ENCODE measurements around the gene SP1.
"Not testable (repeated sequence)": the region's sequence is repeated elsewhere in the genome, so short reads cannot be mapped to it uniquely, and the experiment has no call there.

SP1 gene

DNA sequence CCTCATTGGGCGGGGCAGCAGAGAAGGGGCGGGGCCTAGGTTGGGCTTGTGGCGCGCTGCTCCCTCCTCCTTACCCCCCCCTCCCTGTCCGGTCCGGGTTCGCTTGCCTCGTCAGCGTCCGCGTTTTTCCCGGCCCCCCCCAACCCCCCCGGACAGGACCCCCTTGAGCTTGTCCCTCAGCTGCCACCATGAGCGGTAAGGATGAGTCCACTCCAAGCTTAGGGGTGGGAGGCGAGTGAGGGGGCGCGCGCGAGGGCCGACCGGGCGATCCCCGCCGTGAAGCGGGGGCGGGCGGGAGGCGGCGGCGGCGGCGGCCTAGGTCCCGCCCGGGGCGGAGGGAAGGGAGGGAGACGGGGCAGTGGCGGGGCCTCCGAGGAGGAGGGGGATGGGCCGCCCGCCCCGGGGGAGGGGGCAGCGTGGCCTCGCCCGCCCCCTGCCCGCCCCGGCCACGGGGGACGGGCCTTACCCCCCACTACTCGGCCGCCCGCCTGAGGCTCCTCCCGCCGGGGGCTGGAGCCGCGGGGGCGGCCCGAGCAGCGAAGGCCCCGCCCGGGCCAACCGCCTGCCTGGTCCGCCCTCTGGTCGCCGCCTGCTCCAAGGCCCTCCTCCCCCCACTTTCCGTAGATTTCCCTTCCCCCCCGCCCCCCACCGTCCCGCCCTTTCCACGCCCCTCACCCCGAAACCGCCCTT lies at the start of gene SP1:
Gene SP1, plus strand, starts transcription at position 73 of the 690 bp plus-strand sequence. Its CDS starts 116 bp downstream, at position 189.
- DNase-seq, result peak; percentile 91

GRCh38 chr12:53330671-53331070 lies 49.3 kb upstream of the SP1 start:
- DNase-seq, result no peak

DNA sequence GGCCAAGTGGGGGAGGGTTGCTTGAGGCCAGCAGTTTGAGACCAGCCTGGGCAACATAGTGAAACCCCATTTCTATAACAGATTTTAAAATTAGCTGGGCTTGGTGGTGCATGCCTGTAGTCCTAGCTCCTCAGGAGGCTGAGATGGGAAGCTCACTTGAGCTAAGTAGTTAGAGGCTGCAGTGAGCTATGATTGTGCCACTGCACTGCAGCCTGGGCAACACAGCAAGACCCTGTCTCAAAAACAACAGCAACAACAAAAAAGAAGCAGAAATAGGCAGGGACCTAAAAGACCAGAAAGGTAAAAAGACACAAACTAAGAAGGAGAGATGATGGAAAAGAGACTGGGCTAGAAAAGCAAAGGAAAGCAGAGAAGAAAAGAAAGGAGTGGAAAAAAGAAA lies 47.6 kb upstream of the SP1 start:
- not testable (repeated sequence) for DNase-seq

DNA sequence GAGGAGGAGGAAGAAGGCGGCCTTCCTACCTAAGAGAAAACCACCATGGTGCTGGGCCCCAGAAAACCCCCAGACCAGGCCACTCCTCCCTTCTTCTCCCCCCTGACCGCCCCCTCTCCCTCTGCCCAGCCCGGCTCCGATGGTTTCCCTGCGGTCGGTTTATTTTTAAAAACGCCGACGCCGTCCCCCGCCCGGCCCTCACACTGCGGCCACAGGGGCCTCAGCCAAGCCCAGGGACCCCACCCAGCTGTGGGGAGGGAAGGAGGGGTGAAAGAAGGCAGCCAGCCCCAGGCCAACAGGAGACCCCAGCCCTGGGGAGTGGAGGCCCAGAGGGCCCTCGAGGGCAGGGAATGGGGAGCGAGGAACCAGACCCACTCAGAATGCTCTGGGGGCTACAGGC lies 47.2 kb upstream of the SP1 start:
- no peak for DNase-seq

GRCh38 chr12:53333289-53333688 lies 46.7 kb upstream of the SP1 start:
- no peak for DNase-seq

GRCh38 chr12:53333845-53334244 lies 46.1 kb upstream of the SP1 start:
- no peak for DNase-seq

DNA sequence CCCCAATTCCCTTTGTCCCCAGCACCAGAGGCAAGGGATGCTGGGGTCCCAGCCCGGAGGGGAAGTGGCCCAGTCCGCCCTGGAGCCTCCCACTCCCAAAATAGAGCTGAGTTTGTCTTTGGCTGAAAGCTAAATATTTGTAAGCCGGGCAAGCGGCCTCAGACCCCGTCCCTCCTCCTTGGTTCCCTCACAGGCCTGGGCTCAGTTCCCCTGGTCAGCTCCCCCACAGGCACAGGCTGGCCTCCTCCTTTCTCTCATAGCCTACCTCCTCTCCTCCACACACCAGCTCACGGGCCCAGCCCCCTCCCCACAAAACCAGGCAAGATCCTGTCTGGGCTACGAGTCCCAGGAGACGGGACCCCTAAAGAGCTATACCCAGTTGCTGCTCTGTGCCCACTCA lies 45.2 kb upstream of the SP1 start:
- no peak for DNase-seq

DNA sequence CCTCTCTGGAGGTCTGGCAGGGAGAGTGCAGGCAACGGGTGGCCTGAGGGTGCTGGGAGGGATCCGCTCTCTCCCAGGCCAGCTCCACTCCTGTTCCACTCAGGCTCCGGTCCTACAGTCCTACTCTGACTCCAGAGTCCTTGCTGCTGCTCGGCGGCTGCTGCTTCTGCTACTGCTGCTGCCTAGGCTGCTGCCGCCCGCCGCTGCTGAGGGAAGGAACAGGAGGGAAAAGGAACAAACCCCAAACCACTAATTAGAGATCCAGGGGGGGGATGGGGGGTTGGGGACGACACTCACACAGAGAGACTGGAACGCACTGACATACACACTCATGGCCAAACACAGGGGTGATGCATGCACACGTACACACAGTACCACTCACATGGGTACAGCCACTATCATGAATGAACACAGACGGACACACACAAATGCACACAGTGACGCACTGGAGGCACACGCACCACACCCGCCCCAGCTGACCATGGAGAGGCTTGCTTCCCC lies 43.7 kb upstream of the SP1 start, which contains the start of gene SP7:
Gene SP7, minus strand, starts transcription at position 174 of the 501 bp plus-strand sequence. CDS start 708 bp downstream, outside the sequence.
- no peak for DNase-seq

- DNase-seq, result peak; percentile 26
These were observed 42.0 kb upstream of the SP1 start for GRCh38 chr12:53338017-53338416.

DNA sequence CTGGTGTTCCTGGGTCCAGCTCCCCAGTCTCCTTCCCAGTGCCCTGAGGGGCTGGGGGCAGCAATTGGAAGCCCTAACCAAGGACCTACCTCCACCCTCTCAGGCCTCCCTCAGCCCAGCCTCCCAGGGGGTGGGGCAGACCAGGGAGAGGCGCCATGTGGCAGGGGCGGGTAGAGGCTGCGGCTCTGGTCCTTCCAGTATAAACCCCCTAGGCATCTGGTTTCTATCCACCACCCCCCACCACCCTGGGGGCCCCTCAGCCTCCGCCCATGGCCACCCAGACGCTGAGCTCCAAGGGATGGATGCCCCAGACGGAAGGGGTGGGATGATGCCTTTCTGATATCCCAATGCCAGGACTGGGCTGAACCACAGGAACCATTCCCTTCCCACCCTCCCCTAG lies 41.1 kb upstream of the SP1 start:
- no peak for DNase-seq

DNA sequence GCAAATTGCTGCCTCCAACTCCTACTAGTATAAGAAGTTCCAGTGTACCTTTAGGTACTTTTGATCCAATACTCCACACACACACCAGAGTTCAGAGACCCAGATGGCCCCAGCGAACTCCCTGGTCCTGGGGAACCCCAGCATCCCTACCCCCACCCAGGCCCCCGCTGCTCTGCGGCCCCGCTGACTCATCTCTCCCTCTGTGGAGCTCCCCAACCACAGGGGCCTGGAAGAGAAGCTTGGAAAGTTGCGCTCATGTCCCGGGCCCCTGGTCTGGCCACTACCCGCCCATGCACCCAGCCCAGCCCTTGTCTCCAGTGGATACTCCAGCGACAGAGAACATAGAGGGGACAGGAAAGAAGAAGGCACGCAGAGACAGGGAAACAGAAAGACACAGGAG lies 39.6 kb upstream of the SP1 start:
- no peak for DNase-seq

DNA sequence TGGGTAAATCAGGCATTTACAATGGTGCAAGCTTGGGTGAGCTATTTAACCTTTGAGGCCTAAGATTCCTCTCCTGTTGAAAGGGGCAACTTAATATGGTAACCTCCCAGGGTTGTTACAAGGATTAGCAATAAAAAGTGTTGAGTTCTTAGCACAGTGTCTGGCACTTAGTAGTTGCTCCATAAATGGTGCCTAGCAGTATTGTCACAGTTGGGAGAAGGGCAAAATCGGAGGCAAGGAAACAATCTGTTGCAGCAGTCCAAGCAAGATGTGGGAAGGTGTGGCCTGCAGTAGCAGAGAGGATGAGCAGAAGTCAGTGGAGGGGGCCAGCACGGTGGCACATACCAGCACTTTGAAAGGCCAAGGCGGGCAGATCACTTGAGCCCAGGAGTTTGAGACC lies 36.5 kb upstream of the SP1 start:
- DNase-seq, result no peak

DNA sequence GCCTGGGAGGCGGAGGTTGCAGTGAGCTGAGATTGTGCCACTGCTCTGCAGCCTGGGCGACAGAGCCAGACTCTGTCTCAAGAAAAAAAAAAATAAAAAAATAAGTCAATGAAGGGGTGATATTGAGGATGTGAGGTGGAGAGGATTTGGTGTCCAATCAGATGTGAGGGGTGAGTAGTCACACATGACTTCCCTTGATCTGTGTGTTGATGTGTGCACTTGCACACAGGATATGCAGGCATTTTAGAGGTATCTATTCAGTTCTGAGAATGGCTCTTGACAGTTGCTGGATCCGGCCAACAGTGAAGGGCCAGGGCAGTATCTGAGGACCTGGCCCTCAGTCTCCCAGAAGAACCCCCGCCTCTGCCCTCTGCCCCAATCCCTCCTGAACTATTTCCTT lies 36.0 kb upstream of the SP1 start:
- DNase-seq, result no peak

DNA sequence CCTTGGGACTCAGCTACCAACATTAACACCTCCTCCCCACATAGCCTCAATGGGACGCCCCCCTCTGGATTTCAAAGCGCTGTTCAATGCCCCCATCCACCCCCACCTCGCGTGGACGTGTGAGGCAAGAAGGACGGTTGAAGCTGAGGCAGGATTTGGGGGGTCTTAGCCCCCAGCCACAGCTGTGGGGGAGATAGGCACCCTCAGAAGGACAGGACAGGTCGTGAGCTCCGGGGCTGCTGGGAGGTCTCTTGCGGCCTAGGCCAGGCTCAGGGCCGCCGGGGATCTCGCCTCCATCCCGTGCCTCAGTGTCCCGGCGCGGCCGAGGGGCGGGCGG lies 35.5 kb upstream of the SP1 start:
- DNase-seq, result no peak

DNA sequence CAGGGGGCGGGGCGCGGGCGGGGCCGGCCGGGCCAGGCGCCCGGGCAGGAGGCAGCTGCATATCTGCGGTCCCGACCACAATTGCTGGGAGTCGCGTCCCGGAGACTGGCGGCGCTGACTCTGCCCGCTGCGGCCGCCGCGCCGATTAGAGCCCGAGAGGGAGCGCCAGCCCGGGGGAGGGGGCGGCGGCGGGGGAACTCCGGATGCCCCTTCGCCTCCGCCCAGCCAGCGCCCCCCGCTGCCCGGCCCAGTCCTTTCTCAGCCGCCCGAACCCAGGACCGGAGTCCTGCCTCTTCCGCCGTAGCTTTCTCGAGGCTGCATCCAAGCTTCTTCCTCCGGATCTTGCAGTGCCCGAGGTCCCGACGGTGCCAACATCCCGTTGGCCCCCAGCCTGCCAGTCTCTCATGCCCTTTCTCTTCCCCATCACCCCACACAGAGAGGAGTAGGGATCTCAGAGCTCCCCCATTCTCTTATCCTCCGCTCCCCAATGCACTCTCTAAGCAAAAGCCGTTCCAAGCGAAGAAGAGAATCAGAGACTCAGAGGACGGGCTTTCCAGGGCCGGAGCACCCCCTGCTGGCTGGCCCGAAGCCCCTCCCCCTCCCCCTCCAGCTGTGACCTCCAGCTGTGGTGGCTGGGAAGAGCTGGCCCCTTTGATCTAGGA lies 35.0 kb upstream of the SP1 start:
- DNase-seq, result peak; percentile 78

- no peak for DNase-seq
These were observed 34.3 kb upstream of the SP1 start for GRCh38 chr12:53345486-53346188.

- no peak for DNase-seq
These were observed 33.5 kb upstream of the SP1 start for GRCh38 chr12:53346491-53346890.

- no peak for DNase-seq
These were observed 32.1 kb upstream of the SP1 start for GRCh38 chr12:53347905-53348304.

- peak; percentile 91 for DNase-seq
These were observed 27.4 kb upstream of the SP1 start for GRCh38 chr12:53352331-53353256.

DNA sequence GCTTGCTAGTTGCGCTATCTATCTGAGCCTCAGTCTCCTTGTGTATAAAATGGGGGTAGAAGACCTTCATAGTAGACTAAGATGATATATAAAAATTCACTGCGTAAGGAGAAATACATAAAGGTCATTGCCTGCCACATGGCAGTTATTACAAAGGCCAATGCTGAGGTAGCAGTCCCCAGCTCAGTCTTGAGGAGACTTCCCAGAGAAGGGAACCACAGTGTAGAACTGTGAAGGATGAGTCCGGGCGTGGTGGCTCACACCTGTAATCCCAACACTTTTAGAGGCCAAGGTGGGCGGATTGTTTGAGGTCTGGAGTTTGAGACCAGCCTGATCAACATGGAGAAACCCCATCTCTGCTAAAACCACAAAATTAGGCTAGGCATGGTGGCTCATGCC lies 26.7 kb upstream of the SP1 start:
- DNase-seq, result no peak

GRCh38 chr12:53355121-53355520 lies 24.9 kb upstream of the SP1 start:
- no peak for DNase-seq

DNA sequence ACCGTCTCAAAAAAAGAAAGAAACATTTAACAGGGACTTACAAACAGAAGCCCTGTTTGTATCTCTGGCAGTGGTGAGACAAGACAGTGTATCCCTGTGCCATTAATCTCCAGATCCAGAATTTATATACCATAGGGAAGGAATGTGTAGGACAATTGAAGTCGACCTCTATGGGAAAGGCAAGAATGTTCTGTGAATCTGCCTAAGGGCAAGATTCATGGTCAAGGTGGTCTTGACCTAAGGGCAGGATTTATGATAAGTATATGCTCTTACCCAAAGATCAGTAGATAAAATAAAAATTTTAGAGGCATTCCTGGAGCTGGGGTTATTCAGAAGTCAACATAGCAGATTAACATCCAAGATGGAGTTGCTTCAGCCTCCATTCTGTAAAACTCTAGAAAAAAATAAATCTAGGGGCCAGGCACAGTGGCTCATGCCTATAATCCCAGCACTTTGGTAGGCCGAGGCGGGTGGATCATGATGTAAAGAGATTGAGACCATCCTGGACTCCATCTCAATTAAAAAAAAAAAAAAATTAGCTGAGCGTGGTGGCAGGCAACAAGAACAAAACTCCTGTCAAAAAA lies 21.0 kb upstream of the SP1 start:
- no peak for DNase-seq

Data from CD4-positive, alpha-beta T cell treated with Interleukin-17A for 1 hour (primary cell).